DMS79 treated with DMSO at 0.1 percent for 48 hours (cell line): ENCODE data around the gene SOX14.

ENCODE experiments used
- DNase-seq: peaks from one replicate; lab custom pipeline; 2025; lab: John Stamatoyannopoulos, UW

Gene SOX14

GRCh38 chr3:137764001-137764433 is at the start of gene SOX14:
TSS of gene SOX14 (plus strand) at chr3:137764315. CDS start at chr3:137764785, 470 bp downstream.
- peak; percentile 93 for DNase-seq

DNA sequence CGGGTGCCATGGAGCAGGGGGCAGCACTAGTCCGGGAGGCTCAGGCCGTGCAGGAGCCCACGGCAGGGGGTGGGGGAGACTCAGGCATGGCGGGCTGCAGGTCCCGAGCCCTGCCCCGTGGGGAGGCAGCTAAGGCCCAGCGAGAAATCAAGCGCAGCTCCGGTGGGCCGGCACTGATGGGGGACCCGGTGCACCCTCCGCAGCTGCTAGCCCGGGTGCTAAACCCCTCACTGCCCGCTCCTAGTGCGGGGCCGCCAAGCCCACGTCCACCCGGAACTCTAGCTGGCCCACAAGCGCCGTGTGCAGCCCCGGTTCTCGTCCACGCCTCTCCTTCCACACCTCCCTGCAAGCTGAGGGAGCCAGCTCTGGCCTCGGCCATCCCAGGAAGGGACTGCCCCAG is 49.6 kb upstream of the SOX14 start:
- DNase-seq, result no peak

DNA sequence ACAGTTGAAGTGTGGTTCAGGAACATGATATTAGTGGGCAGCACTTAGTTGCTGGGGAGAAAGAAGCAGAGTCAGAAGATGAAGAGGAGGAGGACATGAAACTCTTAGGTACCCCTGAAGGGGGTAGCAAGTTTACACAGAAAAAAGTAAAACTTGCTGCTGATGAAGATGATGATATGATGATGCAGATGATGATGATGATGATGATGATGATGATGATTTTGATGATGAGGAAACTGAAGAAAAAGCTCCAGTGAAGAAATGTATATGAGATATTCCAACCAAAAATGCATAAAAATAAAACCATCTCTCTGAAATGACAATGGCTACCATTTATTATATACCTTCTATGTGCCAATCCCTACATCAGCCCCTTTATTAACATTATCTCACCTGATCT is 39.9 kb upstream of the SOX14 start:
- no peak for DNase-seq

GRCh38 chr3:137737208-137737607 is 26.9 kb upstream of the SOX14 start:
- no peak for DNase-seq

GRCh38 chr3:137738710-137739109 is 25.4 kb upstream of the SOX14 start:
- no peak for DNase-seq

- no peak for DNase-seq
These were observed 20.5 kb upstream of the SOX14 start for GRCh38 chr3:137743608-137744007.

DNA sequence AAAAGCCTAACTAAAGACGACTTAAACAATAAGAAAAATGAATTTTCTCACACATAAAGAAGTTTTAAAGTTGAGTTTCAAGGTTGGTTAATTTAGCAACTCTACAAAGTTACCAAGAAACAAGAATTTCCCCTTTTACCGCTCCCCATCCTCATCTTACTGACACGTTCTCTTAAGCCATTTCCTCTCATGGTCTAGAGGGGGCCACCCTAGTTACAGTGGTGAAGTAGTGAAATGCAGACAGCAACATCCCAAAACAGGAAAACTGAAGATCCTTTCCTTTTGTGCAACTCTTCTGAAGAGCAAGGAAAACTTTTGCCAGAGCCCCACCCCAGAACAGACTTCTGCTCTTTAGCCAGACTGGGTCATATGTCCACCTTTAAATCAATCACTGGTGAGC is 17.3 kb upstream of the SOX14 start:
- DNase-seq, result no peak

- no peak for DNase-seq
These were observed 4.6 kb upstream of the SOX14 start for GRCh38 chr3:137759505-137759904.

- DNase-seq, result no peak
These were observed 3.6 kb upstream of the SOX14 start for GRCh38 chr3:137760341-137761098.

DNA sequence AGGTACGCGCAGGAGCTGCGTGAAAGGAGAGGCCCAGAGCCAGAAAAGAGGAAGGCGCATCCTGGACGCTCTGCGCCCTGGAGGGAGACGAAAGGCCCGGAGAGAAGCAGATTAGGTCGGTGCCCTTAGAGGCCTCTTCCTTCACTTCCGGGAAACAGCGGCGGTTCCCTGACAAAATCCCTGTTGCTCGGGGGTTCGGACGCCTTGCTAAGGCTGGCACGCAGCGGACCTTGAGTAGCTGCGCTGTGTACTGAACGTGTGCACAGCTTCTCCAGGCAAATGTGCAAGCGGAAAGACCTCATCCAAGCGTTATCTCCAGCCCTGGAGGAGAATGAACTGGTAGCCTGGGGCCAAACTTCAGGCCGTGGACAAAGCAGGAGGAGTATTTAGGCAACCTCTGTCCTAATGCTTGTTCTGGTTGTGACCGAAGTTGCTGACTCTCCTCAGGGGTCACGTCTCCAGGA is 3.0 kb upstream of the SOX14 start:
- DNase-seq, result no peak

GRCh38 chr3:137761563-137762503 is 2.3 kb upstream of the SOX14 start:
- peak; percentile 72 for DNase-seq

DNA sequence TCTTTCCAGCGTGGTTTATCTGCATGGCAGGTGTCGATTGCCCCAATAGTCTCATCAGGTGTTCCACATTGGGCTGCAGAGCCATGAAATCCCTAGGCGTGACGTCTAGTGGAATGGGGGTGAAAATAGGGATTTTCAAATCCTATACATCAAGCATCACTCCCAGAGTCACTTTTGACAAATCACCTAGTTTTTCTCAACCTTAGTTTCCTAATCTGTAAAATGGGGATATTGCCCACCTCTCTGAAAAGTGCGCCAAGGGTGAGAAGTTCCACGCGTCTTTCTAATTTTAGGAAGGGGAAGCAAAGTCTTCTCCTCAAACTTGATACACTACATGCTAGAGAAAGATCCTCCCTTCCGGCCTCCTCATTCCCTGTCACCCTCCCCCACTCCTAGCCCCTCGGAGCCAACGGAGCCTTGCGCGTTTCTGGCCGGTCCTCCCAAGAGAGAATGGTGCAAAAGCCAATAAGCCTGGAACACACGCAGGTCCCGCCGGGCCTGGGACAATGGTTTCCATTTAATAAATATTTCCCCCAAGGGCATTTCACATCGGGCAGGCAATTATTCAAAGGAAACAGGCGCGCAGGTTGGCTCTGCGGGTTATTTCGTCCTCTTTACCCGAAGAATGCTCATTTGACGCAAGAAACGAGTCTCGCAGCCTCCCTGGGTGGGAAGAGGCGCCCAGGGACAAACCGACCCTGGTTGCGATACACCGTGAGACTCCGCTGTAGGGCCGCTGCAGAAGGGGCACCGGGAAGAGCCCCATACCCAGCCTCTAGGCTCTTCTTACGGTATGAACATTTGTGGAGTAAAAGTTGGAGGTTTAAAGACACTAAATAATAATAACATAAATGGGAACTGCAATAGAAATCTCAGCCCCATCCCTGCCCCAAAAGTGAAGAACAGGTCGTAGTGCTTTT is 1.2 kb upstream of the SOX14 start:
- DNase-seq, result peak; percentile 26

DNA sequence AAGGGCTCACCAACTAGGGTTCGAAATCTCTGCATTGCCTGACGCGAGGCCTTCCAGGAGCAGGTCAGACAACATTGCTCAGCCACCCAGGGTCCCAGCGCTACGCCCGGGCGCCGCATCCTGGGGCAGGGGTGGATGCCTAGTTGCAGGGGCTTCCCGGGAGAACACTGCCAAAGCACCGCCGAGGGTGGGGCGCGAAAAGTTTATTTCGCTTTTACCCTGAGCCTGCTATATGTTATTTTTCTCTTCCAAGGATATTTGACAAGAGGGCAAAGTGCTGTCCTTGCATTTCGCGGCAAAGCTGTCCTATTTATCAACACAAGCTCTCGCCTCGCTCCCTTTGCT is 549 bp upstream of the SOX14 start:
- DNase-seq, result peak; percentile 41

DNA sequence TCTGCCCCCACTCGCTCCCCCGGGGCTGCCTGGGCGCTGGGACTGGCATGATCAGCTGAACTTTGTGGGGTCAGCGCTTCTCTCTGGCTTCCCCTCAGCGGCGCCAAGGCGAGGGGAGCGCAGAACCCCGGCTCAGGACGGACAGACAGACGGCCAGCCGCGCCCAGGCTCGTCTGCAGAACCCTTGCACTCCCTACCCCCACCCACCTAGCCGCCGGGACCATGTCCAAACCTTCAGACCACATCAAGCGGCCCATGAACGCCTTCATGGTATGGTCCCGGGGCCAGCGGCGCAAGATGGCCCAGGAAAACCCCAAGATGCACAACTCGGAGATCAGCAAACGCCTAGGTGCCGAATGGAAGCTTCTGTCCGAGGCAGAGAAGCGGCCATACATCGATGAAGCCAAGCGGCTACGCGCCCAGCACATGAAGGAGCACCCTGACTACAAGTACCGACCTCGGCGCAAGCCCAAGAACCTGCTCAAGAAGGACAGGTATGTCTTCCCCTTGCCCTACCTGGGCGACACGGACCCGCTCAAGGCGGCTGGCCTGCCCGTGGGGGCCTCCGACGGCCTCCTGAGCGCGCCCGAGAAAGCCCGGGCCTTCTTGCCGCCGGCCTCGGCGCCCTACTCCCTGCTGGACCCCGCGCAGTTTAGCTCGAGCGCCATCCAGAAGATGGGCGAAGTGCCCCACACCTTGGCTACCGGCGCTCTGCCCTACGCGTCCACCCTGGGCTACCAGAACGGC is 621 bp downstream of the SOX14 start:
- DNase-seq, result peak; percentile 26

DNA sequence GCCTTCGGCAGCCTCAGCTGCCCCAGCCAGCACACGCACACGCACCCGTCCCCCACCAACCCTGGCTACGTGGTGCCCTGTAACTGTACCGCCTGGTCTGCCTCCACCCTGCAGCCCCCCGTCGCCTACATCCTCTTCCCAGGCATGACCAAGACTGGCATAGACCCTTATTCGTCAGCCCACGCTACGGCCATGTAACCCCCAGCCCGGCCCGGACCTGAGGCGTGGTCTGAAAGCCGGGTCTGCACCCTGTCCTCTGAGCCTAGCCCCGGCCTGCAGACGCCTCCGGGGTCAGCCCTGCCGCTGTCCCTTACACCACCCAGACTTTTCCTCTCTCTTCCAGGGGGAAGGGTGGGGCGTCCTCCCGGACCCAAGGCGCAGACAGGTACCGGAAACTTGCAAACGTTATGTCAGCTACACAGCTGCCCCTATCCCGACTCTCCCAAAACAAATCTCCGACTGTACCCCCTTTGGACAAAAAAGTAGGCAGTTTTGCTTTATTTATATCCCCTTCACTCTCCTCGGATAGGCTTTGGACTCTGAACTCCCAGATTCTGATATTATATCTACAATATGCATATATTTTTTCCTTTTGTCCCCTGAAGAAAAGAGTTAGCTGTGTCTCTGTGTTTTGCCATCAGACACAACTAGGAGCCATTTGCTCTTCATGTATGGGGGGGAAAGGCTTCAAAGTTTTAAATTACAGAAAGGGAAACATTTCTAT is 1.4 kb downstream of the SOX14 start:
- peak; percentile 51 for DNase-seq

DNA sequence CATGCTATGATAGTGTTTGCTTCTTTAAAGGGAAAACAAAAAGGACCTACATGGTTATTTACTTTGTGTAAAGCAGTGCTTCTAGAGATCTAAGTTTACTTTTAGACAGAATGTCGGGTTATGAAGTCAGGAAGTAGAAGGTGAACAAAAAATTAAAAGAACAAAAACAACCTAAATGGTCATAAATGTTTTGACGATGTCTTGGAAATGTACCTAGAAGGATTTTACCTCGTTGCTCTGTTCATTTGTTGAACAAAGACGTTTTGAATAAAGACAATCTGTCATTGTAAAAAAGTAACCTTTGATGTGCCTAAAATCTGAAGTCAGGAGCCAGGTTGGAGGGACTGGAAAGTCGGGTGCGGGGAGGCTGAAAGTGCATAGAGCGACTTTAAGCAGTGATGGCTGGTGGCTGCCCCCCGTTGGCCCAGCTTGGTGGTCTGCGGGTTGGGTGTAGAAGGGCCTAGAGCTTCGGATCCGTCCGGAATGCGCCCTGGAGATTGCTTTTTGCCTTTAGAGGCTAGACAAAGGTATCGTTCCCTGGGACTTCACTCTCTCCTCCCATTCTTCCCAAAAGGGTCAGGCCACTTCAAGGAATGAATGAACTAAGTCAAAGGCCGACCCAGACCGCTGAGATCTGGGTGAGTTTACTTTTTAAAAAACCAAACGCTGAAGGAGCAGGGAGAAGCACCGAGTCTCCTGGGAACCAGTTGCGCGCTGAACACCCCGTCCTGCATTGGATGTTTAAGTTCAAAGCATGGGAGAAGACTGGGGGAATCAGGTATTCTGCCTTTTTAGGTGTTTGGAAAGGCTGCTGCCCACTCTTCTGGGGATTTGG is 2.1 kb downstream of the SOX14 start:
- DNase-seq, result peak; percentile 51

GRCh38 chr3:137766876-137767537 is 2.9 kb downstream of the SOX14 start:
- DNase-seq, result no peak

- peak; percentile 62 for DNase-seq
These were observed 3.6 kb downstream of the SOX14 start for GRCh38 chr3:137767538-137768360.
